ENCODE results near the gene CTBP2.

Gene CTBP2

GRCh38 chr10:125141860-125142484 lies 18.4 kb downstream of the CTBP2 start:
- no peak for DNase-seq

GRCh38 chr10:125141150-125141859 lies 19.1 kb downstream of the CTBP2 start:
- DNase-seq = no peak

- no peak for DNase-seq
Measured at GRCh38 chr10:125140151-125140550, 20.2 kb downstream of the CTBP2 start.

GRCh38 chr10:125137601-125138438 lies 22.5 kb downstream of the CTBP2 start:
- no peak for DNase-seq

- DNase-seq = no peak
Measured at GRCh38 chr10:125136087-125136486, 24.3 kb downstream of the CTBP2 start.

- no peak for DNase-seq
Measured at GRCh38 chr10:125135771-125136035, 24.7 kb downstream of the CTBP2 start.

GRCh38 chr10:125134916-125135770 lies 25.2 kb downstream of the CTBP2 start:
- no peak for DNase-seq

- no peak for DNase-seq
Measured at GRCh38 chr10:125134483-125134848, 25.9 kb downstream of the CTBP2 start.

GRCh38 chr10:125133696-125134482 lies 26.5 kb downstream of the CTBP2 start:
- no peak for DNase-seq

- DNase-seq = no peak
Measured at GRCh38 chr10:125132344-125132743, 28.0 kb downstream of the CTBP2 start.

- no peak for DNase-seq
Measured at GRCh38 chr10:125130916-125131315, 29.4 kb downstream of the CTBP2 start.

GRCh38 chr10:125130260-125130659 lies 30.1 kb downstream of the CTBP2 start:
- DNase-seq = no peak

- no peak for DNase-seq
Measured at GRCh38 chr10:125129076-125129458, 31.3 kb downstream of the CTBP2 start.

GRCh38 chr10:125128397-125129075 lies 31.8 kb downstream of the CTBP2 start:
- no peak for DNase-seq

GRCh38 chr10:125127986-125128385 lies 32.4 kb downstream of the CTBP2 start:
- no peak for DNase-seq

GRCh38 chr10:125127110-125127509 lies 33.3 kb downstream of the CTBP2 start:
- DNase-seq = no peak

- DNase-seq = no peak
Measured at GRCh38 chr10:125125951-125126735, 34.2 kb downstream of the CTBP2 start.

- DNase-seq = no peak
Measured at GRCh38 chr10:125124907-125125306, 35.5 kb downstream of the CTBP2 start.

- no peak for DNase-seq
Measured at GRCh38 chr10:125124115-125124487, 36.3 kb downstream of the CTBP2 start.

GRCh38 chr10:125123476-125124114 lies 36.8 kb downstream of the CTBP2 start:
- no peak for DNase-seq
